Pulmonary artery endothelial cell (primary cell): ENCODE data around the gene IL26. TPM values are rescaled to one million over a fixed set of nuclear protein-coding genes. Genes with fewer than 3 reads are reported as not detected.

Experiments used
- DNase-seq: peaks from one replicate; pipeline ENCODE4 v3.0.0-alpha.2; 2011; ENCODE audit warnings: low read depth, low spot score
- total RNA-seq: library from RNA; depleted of rRNA; stranded (reverse); fragments of >200 nt; gene quantifications from 2 replicates; pipeline ENCODE4 v1.2.3, GENCODE V29; 2014

IL26 gene, protein sequence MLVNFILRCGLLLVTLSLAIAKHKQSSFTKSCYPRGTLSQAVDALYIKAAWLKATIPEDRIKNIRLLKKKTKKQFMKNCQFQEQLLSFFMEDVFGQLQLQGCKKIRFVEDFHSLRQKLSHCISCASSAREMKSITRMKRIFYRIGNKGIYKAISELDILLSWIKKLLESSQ
- total RNA-seq, result not detected in 2 replicates

DNA sequence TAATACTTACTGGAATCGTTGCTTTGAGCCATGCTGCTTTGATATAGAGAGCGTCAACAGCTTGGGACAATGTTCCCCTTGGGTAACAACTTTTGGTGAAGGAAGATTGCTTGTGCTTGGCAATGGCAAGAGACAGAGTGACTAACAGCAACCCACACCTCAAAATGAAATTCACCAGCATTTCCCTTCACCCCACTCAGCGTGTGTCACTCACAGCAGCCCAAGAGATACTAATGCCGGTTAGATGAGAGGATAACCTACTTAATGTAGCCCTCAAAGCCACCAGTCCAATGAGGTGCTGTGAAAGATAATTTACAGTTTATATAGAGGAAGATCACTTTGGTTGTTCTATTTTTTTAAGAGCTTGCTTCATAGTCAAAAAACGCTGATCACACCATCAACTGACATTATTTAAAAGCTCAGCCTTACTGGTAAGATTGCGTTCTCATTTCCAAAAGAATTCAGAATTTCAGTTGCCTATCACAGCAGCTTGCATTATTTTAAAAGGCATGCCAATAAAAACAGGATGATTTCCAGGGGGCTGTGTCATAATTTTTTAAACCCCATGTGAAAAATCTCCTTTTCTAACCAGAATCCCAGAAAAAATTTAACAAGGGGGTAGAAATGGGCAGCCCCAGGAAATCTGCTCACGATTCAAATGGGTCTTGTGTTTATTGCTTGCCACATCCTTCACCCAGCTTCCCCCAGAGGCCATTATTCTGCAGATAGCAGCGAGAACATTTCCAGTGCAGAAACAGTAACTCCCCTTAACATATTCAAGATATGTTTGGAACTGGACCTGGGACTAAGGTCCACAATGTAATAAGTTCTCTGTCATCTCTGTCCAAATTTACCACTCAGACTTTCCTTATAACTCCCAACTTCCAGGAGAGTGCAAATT lies at the start of gene IL26:
Gene IL26, minus strand, starts transcription at position 235 of the 901 bp plus-strand sequence. Its CDS starts 54 bp downstream, at position 181.
- DNase-seq, result no peak

DNA sequence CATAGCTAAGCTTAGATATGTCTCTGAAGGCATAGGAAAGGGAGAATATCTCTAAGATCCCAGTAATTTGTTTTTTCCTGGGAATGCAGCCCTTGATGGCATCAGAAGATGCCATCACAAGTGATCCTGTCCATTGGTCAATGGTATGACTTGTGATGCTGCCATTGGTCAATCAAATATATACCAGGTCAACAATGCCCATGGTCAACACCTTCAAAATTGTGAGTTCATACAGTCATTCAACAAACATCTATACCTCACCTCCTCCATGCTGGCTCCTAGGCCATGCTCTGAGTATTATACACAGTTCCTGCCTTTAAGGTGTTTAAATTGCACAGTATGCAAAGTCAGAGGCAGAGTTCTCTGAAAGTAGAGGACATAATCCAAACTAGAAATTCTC lies 47.1 kb upstream of the IL26 start:
- no peak for DNase-seq

- DNase-seq, result no peak
Observed at GRCh38 chr12:68271346-68271745, 45.7 kb upstream of the IL26 start.

GRCh38 chr12:68270358-68270757 lies 44.7 kb upstream of the IL26 start:
- no peak for DNase-seq

DNA sequence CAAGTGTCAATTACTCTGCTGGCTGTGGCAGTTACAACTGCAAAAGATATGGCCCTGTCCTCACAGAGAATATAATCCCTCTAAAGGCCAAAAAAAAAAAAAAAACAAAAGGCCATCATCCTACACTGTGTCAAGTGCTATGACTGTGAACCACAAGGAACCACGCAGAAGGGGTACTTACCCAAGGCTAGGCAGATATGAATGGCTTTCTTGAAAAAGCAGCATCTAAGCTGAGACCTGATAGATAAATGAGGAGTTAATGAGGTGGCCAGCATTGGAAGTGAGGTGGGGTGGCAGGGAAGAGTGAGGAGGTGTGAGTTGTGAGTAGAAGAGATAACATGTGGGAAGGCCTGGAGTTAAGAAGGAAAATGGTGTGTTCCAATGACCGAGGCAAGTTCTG lies 44.2 kb upstream of the IL26 start:
- no peak for DNase-seq

DNA sequence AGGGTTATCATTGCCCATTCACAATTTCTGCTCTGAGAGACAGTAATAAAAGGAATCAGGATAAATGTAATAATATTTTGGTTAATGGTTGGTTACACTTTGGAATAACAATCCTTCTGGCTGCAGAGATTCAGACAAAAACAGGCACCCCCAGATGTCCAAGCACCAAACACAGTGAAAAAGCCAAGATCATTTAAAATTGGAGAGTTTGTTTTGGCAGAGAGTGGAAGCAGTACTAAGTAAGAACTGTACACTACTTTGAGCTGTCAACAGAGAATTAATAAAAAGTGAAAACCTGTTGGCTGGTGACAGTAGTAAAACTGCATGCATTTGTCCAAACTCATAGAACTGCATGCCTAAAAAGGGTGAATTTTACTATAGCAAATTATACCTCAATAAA lies 43.4 kb upstream of the IL26 start:
- DNase-seq, result no peak

DNA sequence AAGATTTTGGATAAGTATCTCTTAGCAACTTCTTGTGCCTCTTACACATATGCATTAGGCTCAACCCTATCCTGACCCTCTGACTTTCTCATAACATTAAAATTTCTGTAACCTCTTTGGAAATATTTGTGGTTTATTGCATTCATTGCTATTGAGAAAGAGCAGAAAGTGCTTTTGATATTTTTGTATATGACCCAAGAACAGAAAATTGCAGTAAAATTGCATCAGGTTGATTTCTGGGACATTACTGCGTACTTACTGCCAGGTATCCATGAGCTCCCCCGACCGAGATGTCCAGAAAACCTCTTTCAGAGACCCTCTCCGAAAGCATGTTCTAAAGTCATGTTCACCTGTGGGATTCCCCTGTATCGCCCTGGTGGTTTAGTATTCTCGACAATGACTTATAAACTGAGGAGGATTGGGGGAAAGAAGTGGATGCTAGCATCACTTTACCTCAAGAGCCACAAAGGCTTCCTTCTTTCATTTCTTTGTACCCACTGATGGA lies 42.3 kb upstream of the IL26 start:
- no peak for DNase-seq

GRCh38 chr12:68264857-68265256 lies 39.2 kb upstream of the IL26 start:
- no peak for DNase-seq

- DNase-seq, result no peak
Observed at GRCh38 chr12:68264158-68264855, 38.7 kb upstream of the IL26 start.

- DNase-seq, result no peak
Observed at GRCh38 chr12:68263366-68263765, 37.8 kb upstream of the IL26 start.

- no peak for DNase-seq
Observed at GRCh38 chr12:68261896-68262295, 36.3 kb upstream of the IL26 start.

DNA sequence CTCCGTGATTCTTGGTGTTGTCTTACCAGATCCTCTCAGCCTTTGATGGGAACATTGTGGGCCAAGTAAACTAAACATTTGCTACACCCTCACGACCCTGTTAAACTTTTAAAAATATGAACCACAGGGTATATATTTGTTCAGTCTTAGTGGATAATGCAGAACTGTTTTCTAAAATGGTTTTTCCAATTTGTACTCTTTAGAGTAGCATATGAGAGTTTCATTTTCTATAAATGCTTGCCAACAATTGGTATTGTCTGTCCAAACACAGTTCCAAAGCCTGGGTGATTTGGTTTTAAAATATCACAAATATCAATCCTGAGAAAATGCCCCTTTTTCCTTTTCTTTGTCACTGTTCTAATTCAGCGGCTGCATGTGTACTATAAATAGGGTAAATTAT lies 34.5 kb upstream of the IL26 start:
- DNase-seq, result no peak

- DNase-seq, result no peak
Observed at GRCh38 chr12:68259318-68259940, 33.8 kb upstream of the IL26 start.

GRCh38 chr12:68253504-68253903 lies 27.9 kb upstream of the IL26 start, which contains the start of gene IL22:
TSS of gene IL22 (minus strand) at chr12:68253604. CDS start at chr12:68253448, 156 bp downstream.
- no peak for DNase-seq

- DNase-seq, result no peak
Observed at GRCh38 chr12:68252077-68252476, 26.5 kb upstream of the IL26 start.

GRCh38 chr12:68250454-68250853 lies 24.8 kb upstream of the IL26 start:
- no peak for DNase-seq

GRCh38 chr12:68247785-68248184 lies 22.2 kb upstream of the IL26 start:
- no peak for DNase-seq

DNA sequence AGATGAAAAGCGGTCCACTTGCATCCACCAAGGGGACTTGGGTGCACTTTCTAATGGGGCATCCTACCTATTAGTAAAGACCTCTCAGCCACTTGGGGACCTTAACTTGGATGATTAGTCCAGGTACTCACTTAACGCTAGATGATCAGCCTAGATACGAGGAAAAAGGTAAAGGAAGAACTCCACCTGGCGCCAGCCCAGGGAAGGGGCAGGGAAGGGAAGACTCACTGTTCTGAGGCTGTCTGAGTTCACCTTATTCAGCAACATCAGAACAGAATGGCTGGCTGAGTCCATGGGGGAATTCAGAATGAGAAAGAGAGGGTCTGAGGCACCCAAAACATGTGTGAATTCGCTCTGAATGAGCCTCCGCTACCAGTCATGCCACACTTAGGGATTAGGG lies 20.7 kb upstream of the IL26 start:
- no peak for DNase-seq

DNA sequence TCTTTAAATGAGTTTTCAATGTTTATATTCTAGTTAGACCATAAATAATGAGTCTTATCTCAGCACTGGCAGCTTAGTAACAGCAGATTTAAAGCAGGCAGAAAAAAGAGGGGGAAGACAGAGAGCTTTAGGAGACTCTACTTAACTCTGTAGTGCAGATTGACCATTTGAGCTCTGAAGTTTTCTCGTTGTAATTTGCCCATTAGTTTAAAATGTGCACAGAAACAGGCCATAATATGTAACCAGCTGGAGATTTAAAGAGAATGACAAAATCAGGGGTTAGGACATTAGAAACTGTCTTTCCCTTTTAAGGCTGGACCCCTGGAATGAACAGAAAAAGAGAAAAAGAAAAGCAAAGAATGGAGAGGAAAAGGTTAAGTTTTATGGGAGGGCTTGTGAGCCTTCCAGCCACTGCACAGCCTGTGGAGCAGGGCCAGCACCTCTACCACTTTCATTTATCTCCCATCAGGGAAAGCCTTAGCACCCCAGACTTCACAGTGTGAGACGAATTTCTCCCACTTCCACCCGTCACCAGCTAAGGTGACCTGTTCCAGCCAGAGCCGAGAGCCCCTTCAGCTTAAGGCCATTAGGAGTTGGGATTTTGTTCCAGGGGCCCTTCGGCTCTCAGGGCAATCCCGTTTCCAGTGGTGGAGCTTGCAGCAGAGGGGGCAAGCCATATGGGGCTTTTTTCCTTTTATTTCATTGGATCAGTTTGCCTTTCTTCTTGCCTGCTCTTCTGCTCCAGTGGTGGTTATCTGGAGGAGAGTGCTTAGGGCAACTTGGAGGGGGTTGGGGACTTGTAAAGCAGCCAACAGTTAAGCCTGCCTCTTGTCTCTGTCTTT lies 19.8 kb upstream of the IL26 start:
- DNase-seq, result no peak

DNA sequence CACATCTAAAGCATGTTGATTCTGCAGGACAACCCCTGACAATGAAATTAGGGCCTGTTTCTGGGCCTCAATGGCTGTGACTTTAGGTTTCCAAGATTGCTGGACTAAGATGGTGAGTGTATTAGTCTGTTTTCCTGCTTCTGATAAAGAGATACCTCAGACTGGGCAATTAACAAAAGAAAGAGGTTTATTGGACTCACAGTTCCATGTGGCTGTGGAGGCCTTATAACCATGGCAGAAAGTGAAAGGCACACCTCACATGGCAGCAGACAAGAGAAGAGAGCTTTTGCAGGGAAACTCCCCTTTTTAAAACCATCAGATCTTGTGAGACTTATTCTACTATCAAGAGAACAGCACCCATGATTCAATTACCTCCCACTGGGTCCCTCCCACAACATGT lies 17.2 kb upstream of the IL26 start:
- DNase-seq, result no peak

DNA sequence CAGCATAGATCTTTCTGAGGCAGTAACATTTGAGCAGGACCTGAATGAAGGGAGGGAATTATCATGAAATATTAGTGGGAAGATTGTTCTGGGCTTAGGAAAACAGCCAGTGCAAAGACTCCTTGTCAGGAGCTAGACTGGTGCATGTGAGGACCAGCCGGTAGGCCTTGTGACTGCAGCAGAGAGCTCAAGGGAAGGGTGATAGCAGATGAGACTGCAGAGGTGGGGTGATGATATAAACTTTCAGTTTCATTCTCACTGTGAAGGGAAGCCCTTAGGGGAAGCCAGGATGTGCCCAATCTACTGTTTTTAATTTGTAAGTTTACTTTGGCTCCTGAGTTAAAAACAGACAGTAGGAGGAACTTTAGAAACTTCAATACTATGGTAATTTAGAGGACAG lies 15.4 kb upstream of the IL26 start:
- DNase-seq, result no peak
